H1 (cell line): ENCODE data around the gene SLC12A8. TPM values are rescaled to one million over a fixed set of nuclear protein-coding genes. Genes with fewer than 3 reads are reported as not detected.

Experiments
- ASH2L ChIP-seq: fragments of 200-600, 300-600 bp; sonication (generic); IDR thresholded peaks from one replicate; pipeline ENCODE4 v1.7.1; 2017; ENCODE audit warnings: low read length
- BACH1 ChIP-seq: IDR thresholded peaks from 2 replicates; pipeline ENCODE4 v1.6.1; 2012; ENCODE audit warnings: low read length, improper control_type of control experiment
- CBX8 ChIP-seq: fragments of 300-800, 300-1000 bp; sonication (generic); IDR thresholded peaks from 2 replicates; pipeline ENCODE4 v1.7.1; 2016; ENCODE audit warnings: low read depth, low read length, borderline replicate concordance
- CHD7 ChIP-seq: fragments of 300-600 bp; sonication (generic); IDR thresholded peaks from 2 replicates; pipeline ENCODE4 v1.7.1; 2012; ENCODE audit warnings: low read length, moderate library complexity, mild to moderate bottlenecking, inconsistent platforms; ENCODE audit not compliant: insufficient replicate concordance
- CREB1 ChIP-seq: IDR thresholded peaks from 2 replicates; pipeline ENCODE4 v1.6.1; 2012; ENCODE audit warnings: inconsistent platforms
- E2F6 ChIP-seq: IDR thresholded peaks from 2 replicates; pipeline ENCODE4 v1.6.1; 2012; ENCODE audit warnings: inconsistent platforms
- MAFK ChIP-seq: IDR thresholded peaks from 2 replicates; pipeline ENCODE4 v1.6.1; 2012; ENCODE audit warnings: low read depth, mild to moderate bottlenecking, improper control_type of control experiment, low read length
- SAP30 ChIP-seq: fragments of 300-600 bp; sonication (generic); IDR thresholded peaks from 2 replicates; pipeline ENCODE4 v1.7.1; 2012; ENCODE audit warnings: low read length, moderate library complexity, mild to moderate bottlenecking, inconsistent platforms; ENCODE audit not compliant: insufficient read depth, insufficient replicate concordance
- TCF12 ChIP-seq: IDR thresholded peaks from 2 replicates; pipeline ENCODE4 v1.6.1; 2011; ENCODE audit warnings: low read depth, mild to moderate bottlenecking, low read length
- polyA plus RNA-seq, 7 experiments: library from polyadenylated mRNA; depleted of rRNA in 3 of 7; stranded (reverse) in 5 of 7; unstranded in 2 of 7; fragments of >200 nt in 5 of 7; fragments of 200-250 nt in 2 of 7; gene quantifications; 1 replicate in 5 of 7; 2 replicates in 1 of 7; 4 replicates in 1 of 7; pipeline versions ENCODE4 v1.2.1 to v1.2.3, GENCODE V29; 2011 to 2013; ENCODE audit warnings: missing spikeins in 2 of 7, mixed read lengths in 2 of 7
- total RNA-seq: library from RNA; stranded (reverse); fragmentation: NEBNext Ultra II Directional; extraction: Animal tissue kit (Norgen Biotek cat#: 25700); gene quantifications from 2 replicates; pipeline ENCODE4 v1.2.1, GENCODE V29; 2021

Gene SLC12A8
- total and polyA plus RNA-seq, 2 of the 8 experiments (the other 6 are each of a cell fraction or from before 2014, with no cell fraction given), result 13.7 to 14.4 TPM

- TF ChIP-seq CHD7 (no peak), TCF12 (no peak), SAP30 (no peak), ASH2L (no peak), BACH1 (no peak), CBX8 (no peak), E2F6 (no peak), MAFK (no peak), CREB1 (no peak)
These were observed 102.3 kb downstream of the SLC12A8 start (continued) for GRCh38 chr3:125110016-125110875.
